ENCODE data around the gene CPLX3.

DNA sequence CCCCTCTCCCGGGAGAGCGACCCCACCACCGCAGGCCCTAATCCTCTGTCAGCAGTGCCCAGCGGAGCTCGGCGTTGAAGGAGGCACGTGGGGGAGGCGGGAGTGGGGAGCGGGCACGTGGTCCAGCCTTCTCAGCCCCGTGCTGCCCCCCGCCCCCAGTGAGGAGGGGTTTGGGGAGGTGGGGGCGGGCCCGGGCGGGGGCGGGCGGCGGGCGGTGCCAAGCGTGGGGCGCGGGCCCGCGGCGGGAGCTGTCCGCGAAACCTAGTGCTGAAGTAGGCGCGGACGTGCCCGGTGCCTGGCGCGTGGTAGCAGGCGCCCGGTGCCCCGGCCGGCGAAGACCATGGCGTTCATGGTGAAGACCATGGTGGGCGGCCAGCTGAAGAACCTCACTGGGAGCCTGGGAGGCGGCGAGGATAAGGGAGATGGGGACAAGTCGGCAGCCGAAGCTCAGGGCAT, at the start of gene CPLX3:
- TF ChIP-seq, protein P1, sequence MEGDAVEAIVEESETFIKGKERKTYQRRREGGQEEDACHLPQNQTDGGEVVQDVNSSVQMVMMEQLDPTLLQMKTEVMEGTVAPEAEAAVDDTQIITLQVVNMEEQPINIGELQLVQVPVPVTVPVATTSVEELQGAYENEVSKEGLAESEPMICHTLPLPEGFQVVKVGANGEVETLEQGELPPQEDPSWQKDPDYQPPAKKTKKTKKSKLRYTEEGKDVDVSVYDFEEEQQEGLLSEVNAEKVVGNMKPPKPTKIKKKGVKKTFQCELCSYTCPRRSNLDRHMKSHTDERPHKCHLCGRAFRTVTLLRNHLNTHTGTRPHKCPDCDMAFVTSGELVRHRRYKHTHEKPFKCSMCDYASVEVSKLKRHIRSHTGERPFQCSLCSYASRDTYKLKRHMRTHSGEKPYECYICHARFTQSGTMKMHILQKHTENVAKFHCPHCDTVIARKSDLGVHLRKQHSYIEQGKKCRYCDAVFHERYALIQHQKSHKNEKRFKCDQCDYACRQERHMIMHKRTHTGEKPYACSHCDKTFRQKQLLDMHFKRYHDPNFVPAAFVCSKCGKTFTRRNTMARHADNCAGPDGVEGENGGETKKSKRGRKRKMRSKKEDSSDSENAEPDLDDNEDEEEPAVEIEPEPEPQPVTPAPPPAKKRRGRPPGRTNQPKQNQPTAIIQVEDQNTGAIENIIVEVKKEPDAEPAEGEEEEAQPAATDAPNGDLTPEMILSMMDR (IDR thresholded peaks at IDR 0.05), result no peak
- no peak for TF ChIP-seq EP300 (IDR thresholded peaks at IDR 0.05)
- TF ChIP-seq POLR2A (IDR thresholded peaks at IDR 0.05), result no peak
